HUES48 (cell line): Measurements from ENCODE around the gene GPATCH11.

ENCODE experiments used
- H3K27ac ChIP-seq: one replicate; pipeline ENCODE4 v1.7.0; 2013; ENCODE audit warnings: low read depth, low read length, inconsistent platforms
- H3K27me3 ChIP-seq: 2 replicates; pipeline ENCODE4 v1.6.1; 2013; ENCODE audit warnings: mild to moderate bottlenecking, low read length; ENCODE audit not compliant: control insufficient read depth, insufficient read depth
- H3K36me3 ChIP-seq: 2 replicates; pipeline ENCODE4 v1.6.1; 2013; ENCODE audit warnings: low read length; ENCODE audit not compliant: control insufficient read depth, insufficient read depth
- H3K4me1 ChIP-seq: 2 replicates; pipeline ENCODE4 v1.6.1; 2013; ENCODE audit warnings: mild to moderate bottlenecking, low read length; ENCODE audit not compliant: control insufficient read depth, insufficient read depth
- H3K4me3 ChIP-seq: 2 replicates; pipeline ENCODE4 v1.5.1; 2013; ENCODE audit warnings: mild to moderate bottlenecking, low read depth, low read length
- H3K9ac ChIP-seq: 2 replicates; pipeline ENCODE4 v1.6.1; 2013; ENCODE audit warnings: mild to moderate bottlenecking, low read depth, low read length, moderate library complexity
- H3K9me3 ChIP-seq: 2 replicates; pipeline ENCODE4 v1.6.1; 2013; ENCODE audit warnings: low read length; ENCODE audit not compliant: control insufficient read depth, insufficient read depth

Gene GPATCH11

DNA sequence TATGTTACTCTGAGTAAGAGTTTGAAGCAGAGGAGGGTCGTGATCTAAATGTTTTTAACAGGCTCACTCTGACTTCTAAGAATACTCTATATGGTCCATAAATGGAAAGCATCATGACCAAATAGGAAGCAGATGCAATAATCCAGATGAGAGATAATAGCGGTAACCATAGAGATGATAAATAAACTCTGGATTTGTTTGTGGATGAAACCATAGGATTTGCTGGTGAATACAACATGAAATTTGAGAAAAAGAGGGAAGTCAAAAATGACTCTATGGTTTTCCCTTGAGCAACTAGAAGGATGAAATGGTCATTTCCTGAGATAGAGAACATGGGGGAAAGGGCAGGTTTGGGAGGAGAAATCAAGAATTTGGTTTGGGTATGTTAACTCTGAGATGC lies 4.1 kb upstream of the GPATCH11 start:
- H3K9me3 ChIP-seq: no peaks in the 10 kb centered on the region
- H3K36me3 ChIP-seq: peaks cover 31% of the 10 kb centered on the region
- H3K27ac ChIP-seq: no peak overlapping the region
- 0 out of 2 replicates have a peak, but pooled peaks cover 4% of the 10 kb centered on the region for H3K4me1 ChIP-seq
- no peaks in the 10 kb centered on the region for H3K27me3 ChIP-seq
- no peak overlapping the region for H3K9ac ChIP-seq
- no peak overlapping the region for H3K4me3 ChIP-seq

- Histone ChIP-seq H3K36me3 (peaks cover 27% of the 10 kb centered on the region), H3K4me1 (0 out of 2 replicates have a peak, but pooled peaks cover 4% of the 10 kb centered on the region), H3K27ac (no peak overlapping the region), H3K9ac (no peak overlapping the region), H3K9me3 (no peaks in the 10 kb centered on the region), H3K27me3 (no peaks in the 10 kb centered on the region), H3K4me3 (no peak overlapping the region)
Observed at GRCh38 chr2:37080689-37081088, 3.6 kb upstream of the GPATCH11 start.

DNA sequence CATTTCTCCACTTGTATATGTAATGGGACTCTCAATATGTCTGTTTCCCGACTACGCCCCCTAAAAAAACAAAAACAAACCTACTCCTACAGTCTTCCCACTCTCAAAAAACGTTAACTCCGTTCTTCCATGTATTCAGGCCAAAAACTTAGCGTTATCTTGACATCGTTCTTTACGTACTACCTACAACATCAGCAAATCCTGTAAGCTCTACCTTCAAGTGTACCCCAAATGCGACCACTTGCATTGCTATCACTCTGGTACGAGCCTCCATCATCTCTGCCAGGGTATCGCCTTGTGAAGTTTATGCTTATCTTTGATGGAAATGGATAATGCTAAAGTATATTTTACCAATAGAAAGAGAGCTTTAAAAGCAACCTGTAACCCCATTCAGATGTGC lies 479 bp downstream of the GPATCH11 start:
- Histone ChIP-seq H3K4me1 (0 out of 2 replicates have a peak, but pooled peaks cover 4% of the 10 kb centered on the region), H3K27me3 (no peaks in the 10 kb centered on the region), H3K36me3 (peaks cover 5% of the 10 kb centered on the region; the same call in 1 of the 2 replicates), H3K9ac (no peak overlapping the region), H3K4me3 (peak overlapping the region; percentile 88), H3K27ac (no peak overlapping the region), H3K9me3 (no peaks in the 10 kb centered on the region)

- H3K27ac ChIP-seq: no peak overlapping the region
- no peak overlapping the region for H3K9ac ChIP-seq
- 0 out of 2 replicates have a peak, but pooled peaks cover 4% of the 10 kb centered on the region for H3K4me1 ChIP-seq
- no peaks in the 10 kb centered on the region for H3K9me3 ChIP-seq
- no peaks in the 10 kb centered on the region for H3K27me3 ChIP-seq
- no peak overlapping the region for H3K4me3 ChIP-seq
- no peaks in the 10 kb centered on the region for H3K36me3 ChIP-seq
Observed at GRCh38 chr2:37085731-37086147, 1.4 kb downstream of the GPATCH11 start.

- Histone ChIP-seq H3K4me3 (no peak overlapping the region), H3K9me3 (no peaks in the 10 kb centered on the region), H3K9ac (no peak overlapping the region), H3K27me3 (no peaks in the 10 kb centered on the region), H3K4me1 (0 out of 2 replicates have a peak, but pooled peaks cover 2% of the 10 kb centered on the region), H3K27ac (no peak overlapping the region), H3K36me3 (0 out of 2 replicates have a peak, but pooled peaks cover 6% of the 10 kb centered on the region)
Observed at GRCh38 chr2:37090019-37090477, 5.7 kb downstream of the GPATCH11 start.

DNA sequence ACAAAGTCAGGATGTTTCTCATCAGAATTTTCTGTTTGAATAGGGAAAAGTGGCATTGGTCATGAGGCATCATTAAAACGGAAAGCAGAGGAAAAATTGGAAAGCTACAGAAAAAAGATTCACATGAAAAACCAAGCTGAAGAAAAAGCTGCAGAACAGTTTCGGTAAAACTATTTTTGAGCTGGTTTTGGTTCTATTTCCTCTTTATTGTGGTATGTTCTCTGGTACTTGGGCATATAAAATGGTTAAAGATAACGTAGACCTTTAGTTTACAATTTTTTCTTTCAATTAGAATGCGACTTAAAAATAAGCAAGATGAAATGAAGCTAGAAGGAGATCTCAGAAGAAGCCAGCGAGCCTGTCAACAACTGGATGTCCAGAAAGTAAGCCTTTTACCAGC lies 7.6 kb downstream of the GPATCH11 start:
- Histone ChIP-seq H3K27ac (no peak overlapping the region), H3K9ac (no peak overlapping the region), H3K9me3 (no peaks in the 10 kb centered on the region), H3K36me3 (0 out of 2 replicates have a peak, but pooled peaks cover 8% of the 10 kb centered on the region), H3K4me3 (no peak overlapping the region), H3K27me3 (no peaks in the 10 kb centered on the region), H3K4me1 (no peaks in the 10 kb centered on the region)

DNA sequence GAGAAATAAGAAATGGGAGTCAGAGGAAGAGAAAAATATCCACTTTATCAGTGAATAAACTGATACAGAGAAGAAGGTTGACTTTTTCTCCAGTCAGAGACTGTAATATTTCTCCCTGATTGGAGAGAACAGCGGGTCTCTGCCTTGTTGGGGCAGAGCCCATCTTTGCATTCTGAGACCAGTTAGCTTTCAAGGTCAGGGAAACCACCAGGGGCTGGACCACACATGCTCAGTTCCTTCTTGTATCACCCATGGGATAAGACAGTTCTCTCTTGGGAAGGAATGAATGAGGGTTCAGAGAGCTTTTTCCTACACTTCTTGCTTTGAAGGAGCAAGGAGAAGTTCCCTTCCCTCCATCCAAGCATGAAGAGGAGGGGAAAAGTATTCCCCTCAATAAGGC lies 12.2 kb downstream of the GPATCH11 start:
- H3K9ac ChIP-seq: no peak overlapping the region
- no peaks in the 10 kb centered on the region for H3K4me1 ChIP-seq
- no peak overlapping the region for H3K27ac ChIP-seq
- no peaks in the 10 kb centered on the region for H3K27me3 ChIP-seq
- peaks cover 23% of the 10 kb centered on the region; the same call in 1 of the 2 replicates for H3K36me3 ChIP-seq
- no peak overlapping the region for H3K4me3 ChIP-seq
- H3K9me3 ChIP-seq: no peaks in the 10 kb centered on the region

GRCh38 chr2:37098416-37099118 lies 14.2 kb downstream of the GPATCH11 start:
- no peak overlapping the region for H3K4me3 ChIP-seq
- no peak overlapping the region for H3K9ac ChIP-seq
- H3K4me1 ChIP-seq: no peaks in the 10 kb centered on the region
- no peak overlapping the region for H3K27ac ChIP-seq
- no peaks in the 10 kb centered on the region for H3K9me3 ChIP-seq
- peaks cover 32% of the 10 kb centered on the region for H3K36me3 ChIP-seq
- no peaks in the 10 kb centered on the region for H3K27me3 ChIP-seq

DNA sequence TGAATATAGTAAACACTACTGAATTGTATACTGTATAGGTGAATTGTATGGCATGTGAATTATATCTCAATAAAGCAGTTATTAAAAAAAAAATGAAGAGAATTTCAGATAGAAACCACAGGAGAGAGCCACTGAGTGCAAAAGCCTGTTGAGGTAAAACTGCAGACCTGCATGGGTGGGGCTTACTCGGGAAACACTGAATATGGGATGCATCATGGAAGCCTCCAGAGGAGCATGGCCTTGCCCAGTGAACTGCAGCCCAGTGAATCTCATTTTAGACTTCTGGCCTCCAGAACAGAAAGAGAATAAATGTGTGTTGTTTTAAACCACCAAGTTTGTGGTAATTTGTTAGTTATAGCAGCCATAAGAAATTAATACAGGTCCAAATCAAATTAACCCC lies 15.7 kb downstream of the GPATCH11 start:
- Histone ChIP-seq H3K4me1 (peaks cover 7% of the 10 kb centered on the region; the same call in 1 of the 2 replicates), H3K27me3 (no peaks in the 10 kb centered on the region), H3K27ac (no peak overlapping the region), H3K9me3 (no peaks in the 10 kb centered on the region), H3K4me3 (no peak overlapping the region), H3K9ac (no peak overlapping the region), H3K36me3 (peaks cover 28% of the 10 kb centered on the region)

DNA sequence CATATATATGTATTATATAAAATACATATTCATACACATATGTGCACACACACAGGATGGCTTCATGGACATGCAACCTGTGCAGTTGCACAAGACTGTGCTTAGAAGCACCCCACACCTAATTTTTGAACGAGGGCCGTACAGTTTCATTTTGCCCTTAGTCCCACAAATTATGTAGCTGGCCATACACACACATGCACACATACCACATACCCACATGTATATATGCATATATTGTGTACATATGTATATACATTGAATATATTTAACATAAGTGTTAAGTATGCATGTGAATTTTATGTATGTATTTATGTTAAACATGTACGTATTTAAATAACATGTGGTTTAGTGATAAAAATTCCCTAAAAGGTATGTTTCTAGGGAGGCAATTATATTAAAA lies 18.3 kb downstream of the GPATCH11 start:
- peaks cover 43% of the 10 kb centered on the region for H3K36me3 ChIP-seq
- no peak overlapping the region for H3K9ac ChIP-seq
- no peak overlapping the region for H3K4me3 ChIP-seq
- no peaks in the 10 kb centered on the region for H3K9me3 ChIP-seq
- H3K27ac ChIP-seq: no peak overlapping the region
- H3K27me3 ChIP-seq: no peaks in the 10 kb centered on the region
- H3K4me1 ChIP-seq: peaks cover 16% of the 10 kb centered on the region

- peaks cover 50% of the 10 kb centered on the region for H3K36me3 ChIP-seq
Observed at GRCh38 chr2:37104178-37104577, 19.9 kb downstream of the GPATCH11 start.

More at GRCh38 chr2:37104178-37104577, 19.9 kb downstream of the GPATCH11 start:
- no peak overlapping the region for H3K4me3 ChIP-seq
- H3K9ac ChIP-seq: no peak overlapping the region
- peaks cover 16% of the 10 kb centered on the region for H3K4me1 ChIP-seq
- no peaks in the 10 kb centered on the region for H3K27me3 ChIP-seq
- no peaks in the 10 kb centered on the region for H3K9me3 ChIP-seq
- H3K27ac ChIP-seq: no peak overlapping the region
